ENCODE results near the gene OR2A25. TPM values are rescaled to one million over a fixed set of nuclear protein-coding genes. Genes with fewer than 3 reads are reported as not detected.

Gene OR2A25
- total and polyA plus RNA-seq, 4 experiments from 2014 or later = not detected

GRCh38 chr7:144074374-144074773, 4.8 kb downstream of the OR2A25 start:
- Mint-ChIP-seq H3K27me3 (peaks cover 3 to 5% of the 10 kb centered on the region in 2 donors), H3K27ac (no peak overlapping the region), H3K9me3 (no peaks in the 10 kb centered on the region), H3K4me3 (no peak overlapping the region), H3K36me3 (no peaks in the 10 kb centered on the region), H3K4me1 (no peaks in the 10 kb centered on the region)
- Histone ChIP-seq H3K4me3 (ENCODE audit: low read length in 2 of 2) (no peak overlapping the region), H3K4me1 (ENCODE audit: insufficient read depth, low read length) (no peaks in the 10 kb centered on the region), H3K27me3 (ENCODE audit: insufficient read depth, low read length) (no peaks in the 10 kb centered on the region), H3K27ac (ENCODE audit: low read depth, low read length) (no peak overlapping the region), H3K36me3 (ENCODE audit: insufficient read depth, low read length) (no peaks in the 10 kb centered on the region), H3K9me3 (ENCODE audit: control insufficient read depth in 1 of 2, low read length in 2 of 2) (no peaks in the 10 kb centered on the region)
- intact Hi-C loops (cut with micrococcal nuclease) = no loop called here
- DNase-seq = no peak
- CTCF ChIA-PET (ENCODE audit: partially characterized antibody) = no interaction called here
- POLR2A ChIA-PET (ENCODE audit: partially characterized antibody) = no interaction called here

- Histone ChIP-seq H3K27me3 (ENCODE audit: insufficient read depth, low read length) (no peaks in the 10 kb centered on the region), H3K9me3 (ENCODE audit: control insufficient read depth in 1 of 2, low read length in 2 of 2) (no peaks in the 10 kb centered on the region), H3K4me1 (ENCODE audit: insufficient read depth, low read length) (no peaks in the 10 kb centered on the region), H3K27ac (ENCODE audit: low read depth, low read length) (no peak within 1 kb of the TSS), H3K4me3 (ENCODE audit: low read length in 2 of 2) (no peak within 1 kb of the TSS), H3K36me3 (ENCODE audit: insufficient read depth, low read length) (no peaks in the 10 kb centered on the region)
- DNase-seq = no peak
- H3K9me3 Mint-ChIP-seq = peaks cover 0 to 6% (median 4%) of the 10 kb centered on the region in 8 donors
- no peaks in the 10 kb centered on the region for H3K36me3 Mint-ChIP-seq
- POLR2A ChIA-PET (ENCODE audit: partially characterized antibody) = no interaction called here
- H3K27me3 Mint-ChIP-seq = no peaks in the 10 kb centered on the region
- H3K4me3 Mint-ChIP-seq = no peak within 1 kb of the TSS
- no peaks in the 10 kb centered on the region for H3K4me1 Mint-ChIP-seq
- no peak within 1 kb of the TSS for H3K27ac Mint-ChIP-seq
- intact Hi-C loops (cut with micrococcal nuclease) = no loop called here
- CTCF ChIA-PET (ENCODE audit: partially characterized antibody) = no interaction called here
These were observed 16.4 kb downstream of the OR2A25 start, which contains the start of gene OR2A12 for GRCh38 chr7:144085978-144086377. Gene OR2A12, plus strand, starts transcription at chr7:144086278. Its CDS starts 8,830 bp downstream, at chr7:144095108.

- H3K4me1 Mint-ChIP-seq = no peaks in the 10 kb centered on the region
- no peaks in the 10 kb centered on the region for H3K27me3 Mint-ChIP-seq
- DNase-seq = no peak
- CTCF ChIA-PET (ENCODE audit: partially characterized antibody) = no interaction called here
- Histone ChIP-seq H3K4me1 (ENCODE audit: insufficient read depth, low read length) (no peaks in the 10 kb centered on the region), H3K9me3 (ENCODE audit: control insufficient read depth in 1 of 2, low read length in 2 of 2) (no peaks in the 10 kb centered on the region), H3K27me3 (ENCODE audit: insufficient read depth, low read length) (no peaks in the 10 kb centered on the region), H3K27ac (ENCODE audit: low read depth, low read length) (no peak overlapping the region), H3K36me3 (ENCODE audit: insufficient read depth, low read length) (no peaks in the 10 kb centered on the region), H3K4me3 (ENCODE audit: low read length in 2 of 2) (no peak overlapping the region)
- H3K9me3 Mint-ChIP-seq = peaks cover 0 to 10% (median 5%) of the 10 kb centered on the region in 8 donors
- H3K36me3 Mint-ChIP-seq = no peaks in the 10 kb centered on the region
- no peak overlapping the region for H3K27ac Mint-ChIP-seq
- H3K4me3 Mint-ChIP-seq = no peak overlapping the region
- POLR2A ChIA-PET (ENCODE audit: partially characterized antibody) = no interaction called here
- intact Hi-C loops (cut with micrococcal nuclease) = no loop called here
These were observed 17.1 kb downstream of the OR2A25 start for GRCh38 chr7:144086730-144087129.

GRCh38 chr7:144087230-144087629, 17.6 kb downstream of the OR2A25 start:
- Histone ChIP-seq H3K36me3 (ENCODE audit: insufficient read depth, low read length) (no peaks in the 10 kb centered on the region), H3K4me1 (ENCODE audit: insufficient read depth, low read length) (no peaks in the 10 kb centered on the region), H3K9me3 (ENCODE audit: control insufficient read depth in 1 of 2, low read length in 2 of 2) (no peaks in the 10 kb centered on the region), H3K27ac (ENCODE audit: low read depth, low read length) (no peak overlapping the region), H3K4me3 (ENCODE audit: low read length in 2 of 2) (no peak overlapping the region), H3K27me3 (ENCODE audit: insufficient read depth, low read length) (no peaks in the 10 kb centered on the region)
- Mint-ChIP-seq H3K27ac (no peak overlapping the region), H3K36me3 (no peaks in the 10 kb centered on the region), H3K27me3 (peaks cover 0 to 2% of the 10 kb centered on the region in 2 donors), H3K4me1 (no peaks in the 10 kb centered on the region), H3K9me3 (peaks cover 0 to 12% (median 5%) of the 10 kb centered on the region in 8 donors), H3K4me3 (no peak overlapping the region)
- ChIA-PET POLR2A (ENCODE audit: partially characterized antibody) (no interaction called here), CTCF (ENCODE audit: partially characterized antibody) (no interaction called here)
- intact Hi-C loops (cut with micrococcal nuclease) = no loop called here
- DNase-seq = no peak

GRCh38 chr7:144090667-144091066, 21.1 kb downstream of the OR2A25 start:
- ChIA-PET CTCF (ENCODE audit: partially characterized antibody) (no interaction called here), POLR2A (ENCODE audit: partially characterized antibody) (no interaction called here)
- Histone ChIP-seq H3K4me1 (ENCODE audit: insufficient read depth, low read length) (no peaks in the 10 kb centered on the region), H3K27ac (ENCODE audit: low read depth, low read length) (no peak overlapping the region), H3K36me3 (ENCODE audit: insufficient read depth, low read length) (no peaks in the 10 kb centered on the region), H3K27me3 (ENCODE audit: insufficient read depth, low read length) (no peaks in the 10 kb centered on the region), H3K9me3 (ENCODE audit: control insufficient read depth in 1 of 2, low read length in 2 of 2) (no peaks in the 10 kb centered on the region), H3K4me3 (ENCODE audit: low read length in 2 of 2) (no peak overlapping the region)
- Mint-ChIP-seq H3K27me3 (peaks cover 2% of the 10 kb centered on the region in 2 donors), H3K4me1 (no peaks in the 10 kb centered on the region), H3K36me3 (no peaks in the 10 kb centered on the region), H3K4me3 (no peak overlapping the region), H3K27ac (no peak overlapping the region), H3K9me3 (peaks cover 0 to 17% (median 12%) of the 10 kb centered on the region in 8 donors)
- DNase-seq = no peak
- intact Hi-C loops (cut with micrococcal nuclease) = no loop called here

- Histone ChIP-seq H3K4me1 (ENCODE audit: insufficient read depth, low read length) (no peaks in the 10 kb centered on the region), H3K9me3 (ENCODE audit: control insufficient read depth in 1 of 2, low read length in 2 of 2) (no peaks in the 10 kb centered on the region), H3K4me3 (ENCODE audit: low read length in 2 of 2) (no peak overlapping the region), H3K36me3 (ENCODE audit: insufficient read depth, low read length) (no peaks in the 10 kb centered on the region), H3K27me3 (ENCODE audit: insufficient read depth, low read length) (no peaks in the 10 kb centered on the region), H3K27ac (ENCODE audit: low read depth, low read length) (no peak overlapping the region)
- no peak overlapping the region for H3K4me3 Mint-ChIP-seq
- peaks cover 0 to 8% (median 4%) of the 10 kb centered on the region in 8 donors for H3K9me3 Mint-ChIP-seq
- no peaks in the 10 kb centered on the region for H3K36me3 Mint-ChIP-seq
- H3K27ac Mint-ChIP-seq = no peak overlapping the region
- DNase-seq = no peak
- CTCF ChIA-PET (ENCODE audit: partially characterized antibody) = interaction anchor here (1.3 kb wide), 1 partner anchor 29 kb away, joined by 4 read pairs; no protein-coding TSS in a partner anchor
- POLR2A ChIA-PET (ENCODE audit: partially characterized antibody) = no interaction called here
- intact Hi-C loops (cut with micrococcal nuclease) = no loop called here
- H3K27me3 Mint-ChIP-seq = peaks cover 4 to 9% of the 10 kb centered on the region in 2 donors
- H3K4me1 Mint-ChIP-seq = no peaks in the 10 kb centered on the region
These were observed 29.2 kb downstream of the OR2A25 start for GRCh38 chr7:144098776-144099175.

GRCh38 chr7:144100607-144101006, 31.0 kb downstream of the OR2A25 start:
- Histone ChIP-seq H3K27ac (ENCODE audit: low read depth, low read length) (no peak overlapping the region), H3K9me3 (ENCODE audit: control insufficient read depth in 1 of 2, low read length in 2 of 2) (no peaks in the 10 kb centered on the region), H3K36me3 (ENCODE audit: insufficient read depth, low read length) (no peaks in the 10 kb centered on the region), H3K4me3 (ENCODE audit: low read length in 2 of 2) (no peak overlapping the region), H3K27me3 (ENCODE audit: insufficient read depth, low read length) (no peaks in the 10 kb centered on the region), H3K4me1 (ENCODE audit: insufficient read depth, low read length) (no peaks in the 10 kb centered on the region)
- Mint-ChIP-seq H3K27ac (no peak overlapping the region), H3K36me3 (no peaks in the 10 kb centered on the region), H3K4me1 (no peaks in the 10 kb centered on the region), H3K27me3 (peaks cover 5 to 7% of the 10 kb centered on the region in 2 donors), H3K4me3 (no peak overlapping the region), H3K9me3 (peaks cover 0 to 2% (median 0%) of the 10 kb centered on the region in 8 donors)
- CTCF ChIA-PET (ENCODE audit: partially characterized antibody) = no interaction called here
- POLR2A ChIA-PET (ENCODE audit: partially characterized antibody) = no interaction called here
- intact Hi-C loops (cut with micrococcal nuclease) = no loop called here
- DNase-seq = no peak

GRCh38 chr7:144102041-144102440, 32.4 kb downstream of the OR2A25 start:
- H3K27me3 Mint-ChIP-seq = peaks cover 4 to 9% of the 10 kb centered on the region in 2 donors
- Histone ChIP-seq H3K4me1 (ENCODE audit: insufficient read depth, low read length) (no peaks in the 10 kb centered on the region), H3K27me3 (ENCODE audit: insufficient read depth, low read length) (no peaks in the 10 kb centered on the region), H3K36me3 (ENCODE audit: insufficient read depth, low read length) (no peaks in the 10 kb centered on the region), H3K27ac (ENCODE audit: low read depth, low read length) (no peak overlapping the region), H3K9me3 (ENCODE audit: control insufficient read depth in 1 of 2, low read length in 2 of 2) (no peaks in the 10 kb centered on the region), H3K4me3 (ENCODE audit: low read length in 2 of 2) (no peak overlapping the region)
- no peak overlapping the region for H3K27ac Mint-ChIP-seq
- POLR2A ChIA-PET (ENCODE audit: partially characterized antibody) = no interaction called here
- no peaks in the 10 kb centered on the region for H3K9me3 Mint-ChIP-seq
- no peak overlapping the region for H3K4me3 Mint-ChIP-seq
- H3K36me3 Mint-ChIP-seq = no peaks in the 10 kb centered on the region
- intact Hi-C loops (cut with micrococcal nuclease) = no loop called here
- no peaks in the 10 kb centered on the region for H3K4me1 Mint-ChIP-seq
- no peak for DNase-seq
- CTCF ChIA-PET (ENCODE audit: partially characterized antibody) = no interaction called here
